ENCODE data around the gene RP2.

DNA sequence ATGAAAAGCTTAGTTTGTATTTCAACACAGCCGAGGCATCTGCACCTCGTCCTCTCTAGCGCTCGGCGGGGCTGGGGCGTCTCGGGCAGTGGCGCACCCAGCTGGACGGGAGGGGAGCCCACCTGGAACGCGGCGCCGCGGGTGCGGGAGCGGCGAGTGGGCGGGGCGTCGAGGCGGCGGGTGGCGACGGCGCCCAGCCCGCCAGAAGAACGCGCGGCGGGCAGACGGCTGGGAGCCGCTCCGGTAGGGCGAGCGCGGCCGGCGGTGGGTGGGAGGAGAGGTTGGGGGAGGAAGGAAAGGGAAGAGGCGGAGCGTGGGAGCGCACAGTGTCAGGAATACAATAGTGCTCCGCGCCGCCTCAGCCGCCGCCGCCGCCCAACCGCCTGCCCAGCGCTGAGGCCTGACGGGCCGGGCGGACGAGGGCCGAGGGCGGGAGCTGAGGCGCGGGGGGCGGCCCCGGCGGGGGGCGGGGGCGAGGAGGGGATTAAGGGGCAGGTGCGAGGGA lies 75.3 kb downstream of the RP2 start, which contains the start of gene JADE3:
- TF ChIP-seq, protein P1, sequence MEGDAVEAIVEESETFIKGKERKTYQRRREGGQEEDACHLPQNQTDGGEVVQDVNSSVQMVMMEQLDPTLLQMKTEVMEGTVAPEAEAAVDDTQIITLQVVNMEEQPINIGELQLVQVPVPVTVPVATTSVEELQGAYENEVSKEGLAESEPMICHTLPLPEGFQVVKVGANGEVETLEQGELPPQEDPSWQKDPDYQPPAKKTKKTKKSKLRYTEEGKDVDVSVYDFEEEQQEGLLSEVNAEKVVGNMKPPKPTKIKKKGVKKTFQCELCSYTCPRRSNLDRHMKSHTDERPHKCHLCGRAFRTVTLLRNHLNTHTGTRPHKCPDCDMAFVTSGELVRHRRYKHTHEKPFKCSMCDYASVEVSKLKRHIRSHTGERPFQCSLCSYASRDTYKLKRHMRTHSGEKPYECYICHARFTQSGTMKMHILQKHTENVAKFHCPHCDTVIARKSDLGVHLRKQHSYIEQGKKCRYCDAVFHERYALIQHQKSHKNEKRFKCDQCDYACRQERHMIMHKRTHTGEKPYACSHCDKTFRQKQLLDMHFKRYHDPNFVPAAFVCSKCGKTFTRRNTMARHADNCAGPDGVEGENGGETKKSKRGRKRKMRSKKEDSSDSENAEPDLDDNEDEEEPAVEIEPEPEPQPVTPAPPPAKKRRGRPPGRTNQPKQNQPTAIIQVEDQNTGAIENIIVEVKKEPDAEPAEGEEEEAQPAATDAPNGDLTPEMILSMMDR (conservative IDR thresholded peaks at IDR 0.05), result no peak
- TF ChIP-seq ZFX (IDR thresholded peaks at IDR 0.05), result no peak

Data from C4-2B (cell line).